Measurements from ENCODE around the gene FBXL13.

Gene FBXL13

DNA sequence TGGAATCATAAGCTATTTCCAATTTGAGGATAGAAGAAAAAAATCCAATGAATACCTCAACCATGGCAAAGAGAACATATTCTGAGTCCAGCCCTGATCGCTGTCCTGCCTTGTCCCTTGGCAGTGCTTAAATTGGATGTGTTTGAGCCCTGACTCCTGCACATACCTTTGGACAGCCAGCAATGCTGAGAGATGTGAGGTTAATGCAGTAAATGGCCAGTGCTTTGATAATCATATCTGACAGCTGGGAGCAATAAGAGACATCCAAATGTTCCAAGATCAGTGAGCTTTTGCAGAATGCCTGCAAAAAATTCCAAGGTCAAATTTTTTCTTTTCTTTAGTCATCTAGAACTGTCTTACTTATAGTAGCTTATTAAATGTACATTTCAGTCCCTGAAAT, 241.9 kb downstream of the FBXL13 start:
- Mint-ChIP-seq H3K4me1 (ENCODE audit: low read depth) (peaks cover 10% of the 10 kb centered on the region), H3K9me3 (no peaks in the 10 kb centered on the region), H3K27ac (no peak overlapping the region), H3K4me3 (no peak overlapping the region), H3K36me3 (ENCODE audit: low read depth) (no peaks in the 10 kb centered on the region), H3K27me3 (ENCODE audit: low read depth) (peaks cover 11% of the 10 kb centered on the region)

DNA sequence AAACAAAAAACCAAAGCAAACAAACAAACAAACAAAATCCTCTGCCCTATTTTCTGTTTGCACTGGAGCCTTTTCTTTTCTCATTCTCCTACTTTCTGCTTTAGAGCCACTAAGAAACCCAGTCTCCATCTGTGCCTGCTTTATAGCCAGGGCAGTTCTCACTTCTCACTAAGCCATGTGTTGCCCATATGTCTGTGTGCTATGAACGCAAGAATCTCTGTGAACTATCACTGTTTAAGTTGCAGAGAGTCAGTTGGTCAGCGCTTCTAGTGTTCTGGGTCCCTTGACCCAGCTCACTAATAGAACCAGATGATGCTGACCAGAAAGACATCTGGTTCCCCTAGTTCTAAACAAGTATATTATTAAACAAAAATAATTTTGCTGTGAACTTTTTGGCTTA, 244.4 kb downstream of the FBXL13 start:
- peaks cover 5% of the 10 kb centered on the region for H3K4me1 Mint-ChIP-seq (ENCODE audit: low read depth)
- no peaks in the 10 kb centered on the region for H3K27me3 Mint-ChIP-seq (ENCODE audit: low read depth)
- H3K4me3 Mint-ChIP-seq = no peak overlapping the region
- no peak overlapping the region for H3K27ac Mint-ChIP-seq
- no peaks in the 10 kb centered on the region for H3K36me3 Mint-ChIP-seq (ENCODE audit: low read depth)
- H3K9me3 Mint-ChIP-seq = no peaks in the 10 kb centered on the region

DNA sequence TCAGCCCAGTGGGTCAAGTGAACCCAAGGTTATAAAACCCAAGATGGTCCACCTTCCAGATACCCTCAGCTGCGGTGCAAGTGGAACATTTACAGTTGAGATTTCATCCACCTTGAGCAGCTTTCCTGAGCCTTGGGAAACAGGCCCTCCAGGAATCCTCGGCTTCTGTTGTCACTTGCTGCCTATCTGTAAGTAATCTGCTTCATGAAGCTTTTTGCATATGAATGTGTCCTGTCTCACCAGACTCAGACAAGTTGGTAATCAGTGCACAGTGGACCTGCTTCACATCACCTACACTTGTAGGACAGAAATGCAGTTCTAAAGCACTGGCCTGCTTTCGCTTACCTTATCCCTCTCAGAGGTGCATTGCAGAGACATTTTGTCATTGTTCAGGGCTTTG, 245.5 kb downstream of the FBXL13 start:
- no peaks in the 10 kb centered on the region for H3K9me3 Mint-ChIP-seq
- H3K4me1 Mint-ChIP-seq (ENCODE audit: low read depth) = no peaks in the 10 kb centered on the region
- H3K27ac Mint-ChIP-seq = no peak overlapping the region
- H3K4me3 Mint-ChIP-seq = no peak overlapping the region
- H3K36me3 Mint-ChIP-seq (ENCODE audit: low read depth) = no peaks in the 10 kb centered on the region
- no peaks in the 10 kb centered on the region for H3K27me3 Mint-ChIP-seq (ENCODE audit: low read depth)

DNA sequence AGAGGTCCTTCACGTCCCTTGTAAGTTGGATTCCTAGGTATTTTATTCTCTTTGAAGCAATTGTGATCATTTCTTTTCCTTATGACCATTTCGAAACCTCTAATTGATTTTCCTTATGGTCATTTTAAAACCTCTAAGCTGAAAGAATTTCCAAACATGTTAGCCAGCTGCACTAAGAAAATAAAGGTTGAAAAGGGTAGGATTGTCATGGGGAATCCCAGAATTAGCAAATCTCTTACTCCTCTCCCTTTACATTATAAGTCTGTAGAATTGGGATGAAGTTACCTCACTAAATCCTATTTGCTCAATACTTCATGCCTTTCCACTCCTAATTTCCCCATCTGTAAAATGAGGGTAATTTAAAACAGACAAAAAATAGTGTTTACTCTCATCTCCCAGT, 246.3 kb downstream of the FBXL13 start:
- H3K27me3 Mint-ChIP-seq (ENCODE audit: low read depth) = no peaks in the 10 kb centered on the region
- no peak overlapping the region for H3K27ac Mint-ChIP-seq
- no peak overlapping the region for H3K4me3 Mint-ChIP-seq
- H3K4me1 Mint-ChIP-seq (ENCODE audit: low read depth) = no peaks in the 10 kb centered on the region
- no peaks in the 10 kb centered on the region for H3K36me3 Mint-ChIP-seq (ENCODE audit: low read depth)
- H3K9me3 Mint-ChIP-seq = no peaks in the 10 kb centered on the region

DNA sequence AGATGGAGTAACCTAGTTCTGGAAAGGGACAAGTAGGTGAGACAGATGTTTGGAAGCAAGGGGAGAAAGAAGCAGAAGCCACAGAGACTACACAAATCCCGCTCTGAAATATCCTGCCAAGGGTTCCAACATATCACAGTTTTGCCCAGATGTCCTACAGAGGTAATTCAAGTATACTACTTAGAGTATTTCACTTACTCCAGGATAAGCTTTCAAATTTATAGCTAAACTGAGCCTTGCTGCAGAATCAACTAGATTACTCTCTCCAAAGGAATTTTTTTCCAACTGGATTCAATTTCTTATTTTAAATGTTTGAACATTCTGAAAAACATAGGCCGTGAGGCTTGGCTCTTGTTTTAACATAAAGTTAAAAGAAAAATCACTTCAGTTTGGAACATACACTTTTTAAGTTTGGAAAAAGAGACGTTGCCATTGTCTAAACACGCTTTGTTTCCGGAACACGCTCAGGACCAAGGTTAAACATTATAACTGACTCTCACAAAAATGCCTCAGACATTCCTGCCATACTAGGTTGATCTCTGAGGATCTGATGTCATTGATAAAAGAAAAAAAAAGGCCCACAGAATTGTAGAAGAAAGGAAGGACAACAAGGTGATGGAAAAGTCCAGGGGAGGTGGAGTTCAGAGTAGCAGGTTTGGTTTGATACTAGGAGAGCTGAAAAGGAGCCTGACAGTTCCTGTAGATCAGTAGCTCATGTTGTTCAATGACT, 251.0 kb downstream of the FBXL13 start:
- H3K36me3 Mint-ChIP-seq (ENCODE audit: low read depth) = no peaks in the 10 kb centered on the region
- no peaks in the 10 kb centered on the region for H3K9me3 Mint-ChIP-seq

DNA sequence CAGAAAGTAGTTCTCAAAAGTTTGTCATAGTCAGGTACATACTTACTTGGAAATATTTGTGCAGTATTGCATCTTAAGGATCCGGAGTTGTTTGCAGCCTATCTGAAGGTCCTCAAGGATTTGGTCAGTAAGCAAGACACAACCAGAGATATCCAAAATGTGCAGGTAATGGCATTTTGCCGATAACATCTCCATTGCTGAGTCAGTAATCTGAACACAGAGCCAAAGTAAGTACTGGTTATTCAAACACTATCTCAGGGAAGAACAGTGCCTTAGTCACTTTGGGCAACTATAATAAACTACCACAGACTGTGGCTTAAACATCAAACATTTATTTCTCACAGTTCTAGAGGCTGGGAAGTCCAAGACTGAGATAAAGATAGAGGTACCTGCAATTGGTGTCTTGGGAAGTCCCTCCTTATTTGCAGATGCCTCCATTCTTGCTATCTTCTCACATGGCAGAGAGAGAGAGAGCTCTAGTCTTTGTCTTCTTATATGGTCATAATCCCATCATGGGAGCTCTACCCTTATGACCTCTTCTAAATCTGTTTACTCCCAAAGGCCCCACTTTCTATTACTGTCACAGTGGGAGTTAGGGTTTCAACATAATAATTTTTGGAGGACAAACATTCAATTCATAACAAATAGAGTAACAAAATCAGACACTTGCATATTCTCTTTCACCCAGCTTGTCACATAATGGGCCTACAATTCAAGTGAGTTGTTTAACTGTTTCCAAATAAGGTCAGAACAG, 252.4 kb downstream of the FBXL13 start:
- no peaks in the 10 kb centered on the region for H3K4me1 Mint-ChIP-seq (ENCODE audit: low read depth)
- H3K36me3 Mint-ChIP-seq (ENCODE audit: low read depth) = no peaks in the 10 kb centered on the region

More for the DNA sequence above, 251.0 kb downstream of the FBXL13 start:
- no peaks in the 10 kb centered on the region for H3K27me3 Mint-ChIP-seq (ENCODE audit: low read depth)
- H3K4me3 Mint-ChIP-seq = no peak overlapping the region
- no peaks in the 10 kb centered on the region for H3K4me1 Mint-ChIP-seq (ENCODE audit: low read depth)
- no peak overlapping the region for H3K27ac Mint-ChIP-seq

DNA sequence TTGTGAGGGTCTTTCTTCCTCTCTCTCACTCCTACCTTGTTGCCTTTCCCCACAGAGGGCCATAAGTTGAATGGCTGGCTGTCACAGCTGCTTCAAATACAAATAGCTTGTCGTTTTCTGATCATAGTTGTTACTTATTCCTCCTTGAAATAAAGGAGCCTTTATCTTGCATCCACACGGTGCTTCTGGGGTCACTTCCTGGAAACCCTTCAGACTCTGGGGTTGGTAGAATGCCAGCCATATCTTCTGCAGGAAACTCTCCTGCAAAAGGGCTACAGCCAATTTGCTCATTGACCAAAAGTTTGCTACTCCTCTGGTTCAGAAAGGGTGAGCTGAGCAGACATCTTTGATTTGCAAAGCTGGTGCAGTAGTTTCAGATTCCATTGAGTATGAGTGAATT, 255.4 kb downstream of the FBXL13 start:
- Mint-ChIP-seq H3K27me3 (ENCODE audit: low read depth) (no peaks in the 10 kb centered on the region), H3K4me3 (no peak overlapping the region), H3K36me3 (ENCODE audit: low read depth) (no peaks in the 10 kb centered on the region), H3K27ac (no peak overlapping the region), H3K4me1 (ENCODE audit: low read depth) (no peaks in the 10 kb centered on the region), H3K9me3 (no peaks in the 10 kb centered on the region)

More for the DNA sequence above, 252.4 kb downstream of the FBXL13 start:
- Mint-ChIP-seq H3K4me3 (no peak overlapping the region), H3K9me3 (no peaks in the 10 kb centered on the region), H3K27ac (no peak overlapping the region), H3K27me3 (ENCODE audit: low read depth) (no peaks in the 10 kb centered on the region)

DNA sequence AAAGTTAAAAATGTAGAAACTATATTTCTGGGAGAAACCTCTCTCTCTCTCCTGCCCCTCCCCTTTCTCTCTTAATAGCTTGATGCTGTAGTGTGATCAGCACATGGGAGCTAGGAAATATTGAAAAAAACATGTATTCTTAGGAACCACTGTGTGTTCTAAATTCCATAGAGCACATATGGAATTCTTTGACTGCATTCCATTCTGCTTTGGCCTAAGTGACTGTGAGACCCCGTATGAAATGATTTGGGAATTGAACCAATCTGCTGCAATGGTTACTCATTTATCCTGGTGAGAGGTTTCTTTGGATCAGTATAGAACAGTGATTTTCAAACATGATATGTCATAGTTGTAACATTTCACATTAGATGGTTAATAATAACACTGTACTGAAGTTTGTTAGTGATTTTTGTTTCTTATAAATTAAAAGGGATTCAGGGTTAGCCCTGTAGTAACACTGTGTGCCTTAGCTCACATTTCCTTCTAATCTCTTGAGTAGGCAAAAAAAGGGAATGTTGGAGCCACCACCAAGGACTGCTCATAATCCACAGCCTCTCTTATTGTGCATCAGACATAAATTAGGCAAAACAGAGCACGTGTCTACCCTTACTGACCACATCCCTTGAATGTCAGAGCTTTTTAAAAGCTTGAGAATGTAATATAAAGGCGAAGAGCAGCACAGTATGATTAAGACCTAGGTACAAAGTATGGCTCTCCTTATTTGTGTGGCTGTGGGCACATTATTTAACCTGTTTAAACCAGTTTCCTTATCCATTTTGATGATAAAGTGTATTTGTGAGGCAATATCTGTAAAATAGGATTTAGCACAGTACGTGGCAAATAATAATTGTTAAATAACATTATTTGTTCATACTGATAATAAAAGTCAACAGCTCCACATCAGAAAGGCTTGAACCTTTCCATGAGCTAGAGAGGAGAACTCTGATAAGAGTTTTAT, 256.7 kb downstream of the FBXL13 start:
- Mint-ChIP-seq H3K4me3 (no peak overlapping the region), H3K36me3 (ENCODE audit: low read depth) (no peaks in the 10 kb centered on the region), H3K27me3 (ENCODE audit: low read depth) (no peaks in the 10 kb centered on the region), H3K4me1 (ENCODE audit: low read depth) (peaks cover 9% of the 10 kb centered on the region), H3K27ac (no peak overlapping the region), H3K9me3 (no peaks in the 10 kb centered on the region)

DNA sequence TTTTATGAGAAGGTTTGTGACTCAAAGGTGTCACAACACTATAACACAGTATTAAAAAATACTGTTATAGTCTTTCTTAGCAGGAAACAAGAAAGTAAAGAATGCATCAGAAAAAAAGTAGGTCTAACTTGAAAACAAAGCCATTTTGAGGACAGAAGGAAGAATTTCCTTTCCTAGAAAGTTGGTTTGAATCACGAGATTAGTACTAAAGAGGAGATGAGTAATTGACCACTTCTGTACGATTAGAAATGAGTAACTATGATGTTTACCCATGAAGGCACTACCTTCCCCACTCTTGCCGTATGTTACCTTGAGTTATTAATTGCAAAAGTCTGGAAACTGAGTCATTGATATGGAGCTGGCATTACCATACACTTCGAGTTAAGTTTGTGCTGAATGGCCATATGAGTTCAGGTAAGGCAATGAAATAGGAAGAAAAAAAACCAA, 260.5 kb downstream of the FBXL13 start:
- no peak overlapping the region for H3K27ac Mint-ChIP-seq

DNA sequence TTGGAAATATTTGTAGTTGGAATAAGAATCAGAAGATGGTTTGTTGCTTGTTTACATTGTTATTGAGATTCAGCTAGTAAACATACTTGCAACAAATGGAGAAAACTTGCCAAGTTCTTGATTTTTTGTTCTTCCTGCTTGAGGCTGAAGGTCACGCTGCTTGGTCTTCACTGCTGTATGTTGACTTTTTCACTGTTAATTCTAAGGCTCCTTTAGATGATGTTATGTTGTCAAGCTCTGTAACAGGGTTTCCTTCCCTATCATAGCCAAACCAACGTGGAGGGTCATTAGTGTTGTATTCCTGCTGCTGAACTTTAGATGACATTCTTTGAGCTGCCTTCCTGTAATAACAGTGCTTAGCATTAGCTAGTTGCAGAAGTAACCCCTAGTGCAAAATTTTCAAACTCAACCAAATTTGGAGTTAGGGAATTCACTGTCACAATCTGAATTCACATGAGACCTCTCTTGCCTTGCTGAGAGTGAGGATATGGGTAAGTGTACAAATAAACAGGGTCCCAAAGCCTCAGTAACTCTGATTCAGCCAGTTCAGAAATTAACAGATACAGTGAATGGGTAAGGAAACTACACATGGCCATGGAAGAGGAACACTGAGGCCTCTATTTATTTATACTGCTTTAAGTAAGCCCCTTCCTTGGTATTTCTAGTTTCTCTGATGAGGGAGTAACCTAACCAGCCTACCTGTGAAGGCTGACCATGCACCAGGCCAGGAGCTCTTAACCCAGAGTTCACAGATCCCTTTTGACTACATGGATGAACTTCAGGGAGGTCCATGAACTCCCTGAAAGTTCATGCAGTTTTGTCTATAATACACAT, 261.2 kb downstream of the FBXL13 start:
- no peaks in the 10 kb centered on the region for H3K27me3 Mint-ChIP-seq (ENCODE audit: low read depth)
- H3K4me3 Mint-ChIP-seq = no peak overlapping the region
- no peaks in the 10 kb centered on the region for H3K9me3 Mint-ChIP-seq
- no peak overlapping the region for H3K27ac Mint-ChIP-seq
- H3K4me1 Mint-ChIP-seq (ENCODE audit: low read depth) = peaks cover 9% of the 10 kb centered on the region
- H3K36me3 Mint-ChIP-seq (ENCODE audit: low read depth) = no peaks in the 10 kb centered on the region

More for the DNA sequence above, 260.5 kb downstream of the FBXL13 start:
- no peak overlapping the region for H3K4me3 Mint-ChIP-seq
- H3K27me3 Mint-ChIP-seq (ENCODE audit: low read depth) = no peaks in the 10 kb centered on the region
- H3K9me3 Mint-ChIP-seq = no peaks in the 10 kb centered on the region
- H3K4me1 Mint-ChIP-seq (ENCODE audit: low read depth) = peaks cover 9% of the 10 kb centered on the region
- H3K36me3 Mint-ChIP-seq (ENCODE audit: low read depth) = no peaks in the 10 kb centered on the region

DNA sequence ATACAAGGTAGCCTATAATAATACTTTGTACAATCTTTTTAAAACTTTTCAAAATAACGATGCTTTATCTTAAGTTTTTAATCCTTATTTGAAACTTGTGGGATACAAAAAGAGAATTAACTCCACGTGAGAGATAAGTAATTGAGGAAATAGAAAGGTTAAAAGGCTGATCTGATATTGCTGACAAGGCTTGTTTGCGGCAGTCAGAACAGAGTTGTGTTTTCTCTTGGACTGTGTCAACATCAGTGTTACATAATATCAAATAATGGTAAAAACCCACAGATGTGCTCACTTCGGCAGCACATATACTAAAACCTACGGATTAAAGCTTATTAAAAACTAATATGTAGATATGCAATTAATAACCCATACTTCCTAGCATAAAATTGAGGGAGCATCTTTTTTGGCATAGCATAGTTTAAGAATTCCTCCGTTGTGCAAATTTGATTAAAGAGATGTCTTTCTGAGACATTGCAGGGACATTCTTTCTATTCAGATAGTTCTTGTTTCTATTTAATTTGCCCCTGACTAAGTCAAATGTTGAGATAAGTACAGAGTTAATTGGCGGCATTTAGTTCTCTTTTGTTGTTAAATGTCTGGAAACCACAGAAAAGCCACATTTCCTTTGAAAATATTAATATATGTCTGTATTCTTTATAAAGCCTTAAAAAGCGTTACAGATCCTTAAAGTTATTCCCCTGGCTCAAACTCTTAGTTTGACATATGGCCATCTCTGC, 262.5 kb downstream of the FBXL13 start:
- H3K36me3 Mint-ChIP-seq (ENCODE audit: low read depth) = no peaks in the 10 kb centered on the region
- no peaks in the 10 kb centered on the region for H3K27me3 Mint-ChIP-seq (ENCODE audit: low read depth)
- no peak overlapping the region for H3K4me3 Mint-ChIP-seq
- peaks cover 9% of the 10 kb centered on the region for H3K4me1 Mint-ChIP-seq (ENCODE audit: low read depth)
- H3K27ac Mint-ChIP-seq = no peak overlapping the region
- no peaks in the 10 kb centered on the region for H3K9me3 Mint-ChIP-seq

DNA sequence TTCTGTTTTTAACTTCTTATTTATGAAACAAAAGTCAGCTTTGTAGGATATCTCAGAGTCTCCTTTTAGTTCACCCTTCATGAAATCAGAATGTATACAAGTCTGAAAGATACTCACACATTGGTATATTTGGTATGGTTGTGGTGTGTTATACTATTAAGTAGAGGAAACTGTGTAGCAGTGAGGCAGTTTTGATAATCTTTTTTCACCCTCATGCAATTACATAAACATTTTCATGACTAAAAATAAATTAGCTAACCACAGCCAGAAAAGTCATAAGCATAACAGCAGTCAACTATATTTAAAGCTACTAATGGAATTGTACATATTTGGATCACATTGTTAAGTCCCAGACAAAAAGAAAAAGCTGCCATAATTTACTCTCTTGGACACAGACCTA, 263.7 kb downstream of the FBXL13 start:
- no peaks in the 10 kb centered on the region for H3K9me3 Mint-ChIP-seq
- H3K36me3 Mint-ChIP-seq (ENCODE audit: low read depth) = no peaks in the 10 kb centered on the region
- no peak overlapping the region for H3K27ac Mint-ChIP-seq
- H3K27me3 Mint-ChIP-seq (ENCODE audit: low read depth) = no peaks in the 10 kb centered on the region
- H3K4me3 Mint-ChIP-seq = no peak overlapping the region
- peaks cover 9% of the 10 kb centered on the region for H3K4me1 Mint-ChIP-seq (ENCODE audit: low read depth)

DNA sequence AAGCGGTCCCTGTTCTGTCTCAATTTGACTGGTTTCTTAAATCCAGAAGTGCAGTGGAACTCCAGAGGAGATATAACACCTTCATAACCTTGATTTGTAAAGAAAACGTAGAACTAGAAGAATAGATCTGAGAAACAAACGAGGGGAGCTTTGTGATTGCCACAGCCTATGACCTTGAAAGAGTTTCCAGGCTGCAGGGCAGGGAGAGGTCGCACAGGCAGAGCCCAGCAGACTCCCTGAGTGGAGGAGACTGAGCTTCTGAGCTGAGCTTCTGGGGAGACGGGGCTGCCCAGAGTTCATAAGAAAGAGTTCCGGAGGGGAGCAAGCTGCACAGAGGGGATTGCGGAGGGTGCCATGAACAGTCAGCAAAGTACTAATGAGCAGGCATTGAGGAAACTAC, 268.0 kb downstream of the FBXL13 start:
- peaks cover 5% of the 10 kb centered on the region for H3K27me3 Mint-ChIP-seq (ENCODE audit: low read depth)
- H3K4me3 Mint-ChIP-seq = no peak overlapping the region
- peak overlapping the region; percentile 26 for H3K27ac Mint-ChIP-seq

More for the DNA sequence above, 268.0 kb downstream of the FBXL13 start:
- peaks cover 2% of the 10 kb centered on the region for H3K36me3 Mint-ChIP-seq (ENCODE audit: low read depth)
- no peaks in the 10 kb centered on the region for H3K4me1 Mint-ChIP-seq (ENCODE audit: low read depth)
- H3K9me3 Mint-ChIP-seq = peaks cover 9% of the 10 kb centered on the region
